ENCODE results near the gene SART3. TPM values are rescaled to one million over a fixed set of nuclear protein-coding genes. Genes with fewer than 3 reads are reported as not detected.
"Not testable (repeated sequence)": the region's sequence is repeated elsewhere in the genome, so short reads cannot be mapped to it uniquely, and the experiment has no call there.

Gene SART3
- total and polyA plus RNA-seq, 4 donors: 5.9 to 37.1 (median 23.5) TPM

DNA sequence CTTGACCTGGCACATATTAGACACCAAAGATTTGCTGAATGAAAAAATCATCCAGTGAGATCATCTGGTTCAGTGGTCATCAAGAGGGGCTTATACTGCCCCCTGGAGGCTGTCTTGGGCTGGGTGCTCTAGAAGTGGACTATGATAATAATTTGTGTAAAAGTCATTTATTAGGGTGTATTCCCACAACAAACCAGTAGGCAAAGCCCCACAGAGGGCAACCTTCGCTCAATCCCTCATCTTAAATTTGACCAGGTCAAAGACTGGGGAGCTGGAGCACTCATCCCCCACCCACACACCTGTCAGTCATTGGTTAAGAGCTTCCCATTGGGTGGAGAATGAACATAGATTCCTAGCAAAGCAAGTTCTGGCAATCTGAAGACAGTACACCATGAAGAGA is 65.9 kb downstream of the SART3 start:
- TF ChIP-seq, protein P1, sequence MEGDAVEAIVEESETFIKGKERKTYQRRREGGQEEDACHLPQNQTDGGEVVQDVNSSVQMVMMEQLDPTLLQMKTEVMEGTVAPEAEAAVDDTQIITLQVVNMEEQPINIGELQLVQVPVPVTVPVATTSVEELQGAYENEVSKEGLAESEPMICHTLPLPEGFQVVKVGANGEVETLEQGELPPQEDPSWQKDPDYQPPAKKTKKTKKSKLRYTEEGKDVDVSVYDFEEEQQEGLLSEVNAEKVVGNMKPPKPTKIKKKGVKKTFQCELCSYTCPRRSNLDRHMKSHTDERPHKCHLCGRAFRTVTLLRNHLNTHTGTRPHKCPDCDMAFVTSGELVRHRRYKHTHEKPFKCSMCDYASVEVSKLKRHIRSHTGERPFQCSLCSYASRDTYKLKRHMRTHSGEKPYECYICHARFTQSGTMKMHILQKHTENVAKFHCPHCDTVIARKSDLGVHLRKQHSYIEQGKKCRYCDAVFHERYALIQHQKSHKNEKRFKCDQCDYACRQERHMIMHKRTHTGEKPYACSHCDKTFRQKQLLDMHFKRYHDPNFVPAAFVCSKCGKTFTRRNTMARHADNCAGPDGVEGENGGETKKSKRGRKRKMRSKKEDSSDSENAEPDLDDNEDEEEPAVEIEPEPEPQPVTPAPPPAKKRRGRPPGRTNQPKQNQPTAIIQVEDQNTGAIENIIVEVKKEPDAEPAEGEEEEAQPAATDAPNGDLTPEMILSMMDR (IDR thresholded peaks at IDR 0.05; ENCODE audit: low read depth, low read length, missing input control): peak; percentile 26
- TF ChIP-seq, protein P2, sequence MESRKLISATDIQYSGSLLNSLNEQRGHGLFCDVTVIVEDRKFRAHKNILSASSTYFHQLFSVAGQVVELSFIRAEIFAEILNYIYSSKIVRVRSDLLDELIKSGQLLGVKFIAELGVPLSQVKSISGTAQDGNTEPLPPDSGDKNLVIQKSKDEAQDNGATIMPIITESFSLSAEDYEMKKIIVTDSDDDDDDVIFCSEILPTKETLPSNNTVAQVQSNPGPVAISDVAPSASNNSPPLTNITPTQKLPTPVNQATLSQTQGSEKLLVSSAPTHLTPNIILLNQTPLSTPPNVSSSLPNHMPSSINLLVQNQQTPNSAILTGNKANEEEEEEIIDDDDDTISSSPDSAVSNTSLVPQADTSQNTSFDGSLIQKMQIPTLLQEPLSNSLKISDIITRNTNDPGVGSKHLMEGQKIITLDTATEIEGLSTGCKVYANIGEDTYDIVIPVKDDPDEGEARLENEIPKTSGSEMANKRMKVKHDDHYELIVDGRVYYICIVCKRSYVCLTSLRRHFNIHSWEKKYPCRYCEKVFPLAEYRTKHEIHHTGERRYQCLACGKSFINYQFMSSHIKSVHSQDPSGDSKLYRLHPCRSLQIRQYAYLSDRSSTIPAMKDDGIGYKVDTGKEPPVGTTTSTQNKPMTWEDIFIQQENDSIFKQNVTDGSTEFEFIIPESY (IDR thresholded peaks at IDR 0.05): no peak
- TF ChIP-seq RXRA (IDR thresholded peaks at IDR 0.05): no peak
- TF ChIP-seq RAD21 (IDR thresholded peaks at IDR 0.05): peak; percentile 31 to 46
- Histone ChIP-seq H3K27ac (ENCODE audit: low read depth in 1 of 2, low read length in 2 of 2) (no peak overlapping the region), H3K36me3 (ENCODE audit: control insufficient read depth in 4 of 4, insufficient read depth in 3 of 4, low read depth in 1 of 4, low read length in 3 of 4) (no peaks in the 10 kb centered on the region), H3K4me3 (ENCODE audit: low read depth in 1 of 3, low read length in 3 of 3) (no peak overlapping the region), H3K9me3 (ENCODE audit: control insufficient read depth in 4 of 4, low read length in 3 of 4) (no peaks in the 10 kb centered on the region), H3K27me3 (ENCODE audit: control insufficient read depth in 4 of 4, insufficient read depth in 4 of 4, low read length in 3 of 4) (peaks cover 0 to 5% (median 0%) of the 10 kb centered on the region in 4 donors), H3K4me1 (ENCODE audit: control insufficient read depth in 4 of 4, insufficient read depth in 4 of 4, low read length in 3 of 4) (no peaks in the 10 kb centered on the region), H3K9ac (ENCODE audit: low read depth in 1 of 2, low read length in 2 of 2) (no peak overlapping the region)
- WGBS: 48% methylated on average over 1 of the region's 1 CpG
- DNase-seq (ENCODE audit: low spot score): no peak

DNA sequence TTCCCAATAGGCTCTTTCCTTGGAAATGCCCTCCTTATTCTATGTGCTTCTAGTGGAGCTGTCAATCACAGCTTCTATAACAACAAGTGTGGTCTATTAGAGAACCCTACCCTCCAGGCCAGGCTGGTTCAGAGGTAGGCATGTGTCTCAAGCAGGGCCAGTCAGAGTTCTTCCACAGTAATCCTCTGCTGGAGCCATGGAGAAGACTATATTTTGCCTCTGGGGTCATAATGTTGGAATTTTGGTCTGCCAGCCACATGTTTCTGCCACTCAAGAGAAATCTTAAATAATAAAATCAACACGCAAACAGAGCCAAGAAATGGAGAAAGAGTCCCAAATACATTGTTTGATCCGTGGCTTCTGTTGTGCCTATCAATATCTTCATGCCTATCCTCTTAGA is 69.7 kb downstream of the SART3 start:
- no peak overlapping the region for H3K9ac ChIP-seq (ENCODE audit: low read depth in 1 of 2, low read length in 2 of 2)
- no peaks in the 10 kb centered on the region for H3K36me3 ChIP-seq (ENCODE audit: control insufficient read depth in 4 of 4, insufficient read depth in 3 of 4, low read depth in 1 of 4, low read length in 3 of 4)
- TF ChIP-seq YY1 (IDR thresholded peaks at IDR 0.05) (no peak), HNF4A (conservative IDR thresholded peaks at IDR 0.05) (no peak), HNF4G (IDR thresholded peaks at IDR 0.05) (no peak), TAF1 (conservative IDR thresholded peaks at IDR 0.05) (no peak), FOXA2 (IDR thresholded peaks at IDR 0.05) (no peak), JUND (IDR thresholded peaks at IDR 0.05) (no peak), RAD21 (IDR thresholded peaks at IDR 0.05) (no peak), RXRA (IDR thresholded peaks at IDR 0.05) (no peak), EGR1 (IDR thresholded peaks at IDR 0.05; ENCODE audit: low read depth in 2 of 2) (no peak), SP1 (IDR thresholded peaks at IDR 0.05) (no peak), NR2F2 (IDR thresholded peaks at IDR 0.05) (no peak)
- TF ChIP-seq, protein P3, sequence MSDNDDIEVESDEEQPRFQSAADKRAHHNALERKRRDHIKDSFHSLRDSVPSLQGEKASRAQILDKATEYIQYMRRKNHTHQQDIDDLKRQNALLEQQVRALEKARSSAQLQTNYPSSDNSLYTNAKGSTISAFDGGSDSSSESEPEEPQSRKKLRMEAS (IDR thresholded peaks at IDR 0.05): no peak
- TF ChIP-seq, protein P4, sequence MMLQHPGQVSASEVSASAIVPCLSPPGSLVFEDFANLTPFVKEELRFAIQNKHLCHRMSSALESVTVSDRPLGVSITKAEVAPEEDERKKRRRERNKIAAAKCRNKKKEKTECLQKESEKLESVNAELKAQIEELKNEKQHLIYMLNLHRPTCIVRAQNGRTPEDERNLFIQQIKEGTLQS (IDR thresholded peaks at IDR 0.05): no peak
- TF ChIP-seq, protein P5, sequence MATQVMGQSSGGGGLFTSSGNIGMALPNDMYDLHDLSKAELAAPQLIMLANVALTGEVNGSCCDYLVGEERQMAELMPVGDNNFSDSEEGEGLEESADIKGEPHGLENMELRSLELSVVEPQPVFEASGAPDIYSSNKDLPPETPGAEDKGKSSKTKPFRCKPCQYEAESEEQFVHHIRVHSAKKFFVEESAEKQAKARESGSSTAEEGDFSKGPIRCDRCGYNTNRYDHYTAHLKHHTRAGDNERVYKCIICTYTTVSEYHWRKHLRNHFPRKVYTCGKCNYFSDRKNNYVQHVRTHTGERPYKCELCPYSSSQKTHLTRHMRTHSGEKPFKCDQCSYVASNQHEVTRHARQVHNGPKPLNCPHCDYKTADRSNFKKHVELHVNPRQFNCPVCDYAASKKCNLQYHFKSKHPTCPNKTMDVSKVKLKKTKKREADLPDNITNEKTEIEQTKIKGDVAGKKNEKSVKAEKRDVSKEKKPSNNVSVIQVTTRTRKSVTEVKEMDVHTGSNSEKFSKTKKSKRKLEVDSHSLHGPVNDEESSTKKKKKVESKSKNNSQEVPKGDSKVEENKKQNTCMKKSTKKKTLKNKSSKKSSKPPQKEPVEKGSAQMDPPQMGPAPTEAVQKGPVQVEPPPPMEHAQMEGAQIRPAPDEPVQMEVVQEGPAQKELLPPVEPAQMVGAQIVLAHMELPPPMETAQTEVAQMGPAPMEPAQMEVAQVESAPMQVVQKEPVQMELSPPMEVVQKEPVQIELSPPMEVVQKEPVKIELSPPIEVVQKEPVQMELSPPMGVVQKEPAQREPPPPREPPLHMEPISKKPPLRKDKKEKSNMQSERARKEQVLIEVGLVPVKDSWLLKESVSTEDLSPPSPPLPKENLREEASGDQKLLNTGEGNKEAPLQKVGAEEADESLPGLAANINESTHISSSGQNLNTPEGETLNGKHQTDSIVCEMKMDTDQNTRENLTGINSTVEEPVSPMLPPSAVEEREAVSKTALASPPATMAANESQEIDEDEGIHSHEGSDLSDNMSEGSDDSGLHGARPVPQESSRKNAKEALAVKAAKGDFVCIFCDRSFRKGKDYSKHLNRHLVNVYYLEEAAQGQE (IDR thresholded peaks at IDR 0.05): no peak
- TF ChIP-seq, protein P1 (IDR thresholded peaks at IDR 0.05; ENCODE audit: low read depth, low read length, missing input control): no peak
- DNase-seq (ENCODE audit: low spot score): no peak
- 51% methylated on average over 2 of the region's 2 CpGs for WGBS
- H3K27ac ChIP-seq (ENCODE audit: low read depth in 1 of 2, low read length in 2 of 2): no peak overlapping the region
- H3K9me3 ChIP-seq (ENCODE audit: control insufficient read depth in 4 of 4, low read length in 3 of 4): no peaks in the 10 kb centered on the region
- H3K4me1 ChIP-seq (ENCODE audit: control insufficient read depth in 4 of 4, insufficient read depth in 4 of 4, low read length in 3 of 4): no peaks in the 10 kb centered on the region
- H3K4me3 ChIP-seq (ENCODE audit: low read depth in 1 of 3, low read length in 3 of 3): no peak overlapping the region
- H3K27me3 ChIP-seq (ENCODE audit: control insufficient read depth in 4 of 4, insufficient read depth in 4 of 4, low read length in 3 of 4): peaks cover 0 to 5% (median 1%) of the 10 kb centered on the region in 4 donors

DNA sequence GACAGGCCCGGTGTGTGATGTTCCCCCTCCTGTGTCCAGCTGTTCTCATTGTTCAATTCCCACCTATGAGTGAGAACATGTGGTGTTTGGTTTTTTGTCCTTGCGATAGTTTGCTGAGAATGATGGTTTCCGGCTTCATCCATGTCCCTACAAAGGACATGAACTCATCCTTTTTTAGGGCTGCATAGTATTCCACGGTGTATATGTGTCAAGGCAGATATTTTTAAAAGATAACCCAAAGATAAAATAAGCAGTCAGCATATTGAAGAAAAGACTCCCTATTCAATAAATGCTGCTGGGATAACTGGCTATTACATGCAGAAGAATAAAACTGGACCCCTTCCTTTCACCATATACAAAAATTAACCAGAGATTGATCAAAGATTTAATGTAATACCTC is 73.9 kb downstream of the SART3 start:
- WGBS: 87% methylated on average over 4 of the region's 4 CpGs
- not testable (repeated sequence) for H3K36me3 ChIP-seq (ENCODE audit: control insufficient read depth in 4 of 4, insufficient read depth in 3 of 4, low read depth in 1 of 4, low read length in 3 of 4); H3K4me3 ChIP-seq (ENCODE audit: low read depth in 1 of 3, low read length in 3 of 3); DNase-seq (ENCODE audit: low spot score); H3K9ac ChIP-seq (ENCODE audit: low read depth in 1 of 2, low read length in 2 of 2); H3K9me3 ChIP-seq (ENCODE audit: control insufficient read depth in 4 of 4, low read length in 3 of 4); H3K4me1 ChIP-seq (ENCODE audit: control insufficient read depth in 4 of 4, insufficient read depth in 4 of 4, low read length in 3 of 4); H3K27me3 ChIP-seq (ENCODE audit: control insufficient read depth in 4 of 4, insufficient read depth in 4 of 4, low read length in 3 of 4); H3K27ac ChIP-seq (ENCODE audit: low read depth in 1 of 2, low read length in 2 of 2)

Data from liver (tissue), 9 donors.